Heart left ventricle (tissue), 13 donors: ENCODE results near the gene PEPD.

Experiments
- POLR2A ChIP-seq, 2 donors: fragments of 450-650 bp; IDR thresholded peaks; one replicate each; pipeline ENCODE4 v1.6.1; 2017; ENCODE audit warnings: antibody characterized with exemption in 2 of 2, mild to moderate bottlenecking in 2 of 2, moderate library complexity in 2 of 2
- TF ChIP-seq, protein P1 (sequence below), 12 donors: fragments of 200-600 bp; sonication (generic) in 4 of 12; IDR thresholded peaks; one replicate each; pipeline versions ENCODE4 v1.5.0 to v1.8.0; 2018 to 2022; ENCODE audit warnings: antibody characterized with exemption in 12 of 12, mild to moderate bottlenecking in 5 of 12
- donor health status: ischemic (EF 13 %, LVEDD 7.1; RV severe dilation, severe dysfunction).
- donor health status: DM: no; HTN: yes; CAD: no.
- donor health status: DM: no; HTN: no; CAD: no.
- donor health status: ischemic (EF 25% LVEDD 6.9; RV normal size, moderate dysfunction).
- donor health status: ischemic (EF 25% LVEDD 5.7; RV mildly dilated, moderate dysfunction).
- donor health status: ischemic (EF 35%, LVEDD 5.7; RV mildly dilated, moderate dysfunction).
- donor health status: nonischemic (EF 11% LVEDD 7.7; RV severe dilation, severe dysfunction).
- donor health status: DM: yes; HTN: yes; CAD: no.
- donor health status: PGD.
- donor health status: ischemic (EF 29% LVEDD 5.4; RV normal size, mild dysfunction).
- donor health status: nonischemic (EF 23%, LVEDD 6.1; RV moderate dilation, normal function).

DNA sequence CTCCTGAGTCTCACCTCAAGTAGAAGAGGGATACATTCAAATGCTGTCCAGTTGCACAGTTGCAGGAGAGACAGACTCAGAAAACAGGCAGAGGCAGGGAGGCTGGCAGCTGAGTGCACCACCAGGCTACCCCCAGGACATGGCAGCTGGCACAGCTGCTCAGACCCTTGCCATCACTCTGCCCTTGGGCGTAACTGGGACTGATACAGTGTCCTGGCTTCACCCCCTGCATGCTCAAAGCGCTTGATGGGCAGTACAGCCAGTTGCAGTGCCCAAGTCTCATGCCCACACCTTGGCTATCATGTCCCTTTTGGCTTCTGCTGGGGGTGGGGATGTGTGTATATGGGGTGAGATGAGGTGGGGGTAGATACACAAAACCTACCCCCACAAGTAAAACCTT is 5.5 kb upstream of the PEPD start:
- TF ChIP-seq, protein P1, sequence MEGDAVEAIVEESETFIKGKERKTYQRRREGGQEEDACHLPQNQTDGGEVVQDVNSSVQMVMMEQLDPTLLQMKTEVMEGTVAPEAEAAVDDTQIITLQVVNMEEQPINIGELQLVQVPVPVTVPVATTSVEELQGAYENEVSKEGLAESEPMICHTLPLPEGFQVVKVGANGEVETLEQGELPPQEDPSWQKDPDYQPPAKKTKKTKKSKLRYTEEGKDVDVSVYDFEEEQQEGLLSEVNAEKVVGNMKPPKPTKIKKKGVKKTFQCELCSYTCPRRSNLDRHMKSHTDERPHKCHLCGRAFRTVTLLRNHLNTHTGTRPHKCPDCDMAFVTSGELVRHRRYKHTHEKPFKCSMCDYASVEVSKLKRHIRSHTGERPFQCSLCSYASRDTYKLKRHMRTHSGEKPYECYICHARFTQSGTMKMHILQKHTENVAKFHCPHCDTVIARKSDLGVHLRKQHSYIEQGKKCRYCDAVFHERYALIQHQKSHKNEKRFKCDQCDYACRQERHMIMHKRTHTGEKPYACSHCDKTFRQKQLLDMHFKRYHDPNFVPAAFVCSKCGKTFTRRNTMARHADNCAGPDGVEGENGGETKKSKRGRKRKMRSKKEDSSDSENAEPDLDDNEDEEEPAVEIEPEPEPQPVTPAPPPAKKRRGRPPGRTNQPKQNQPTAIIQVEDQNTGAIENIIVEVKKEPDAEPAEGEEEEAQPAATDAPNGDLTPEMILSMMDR (IDR thresholded peaks at IDR 0.05) = no peak
- no peak for TF ChIP-seq POLR2A (IDR thresholded peaks at IDR 0.05)
